GM23248 (cell line): ENCODE measurements around the gene PARL. TPM values are rescaled to one million over a fixed set of nuclear protein-coding genes. Genes with fewer than 3 reads are reported as not detected.

ENCODE experiments used
- DNase-seq: peaks from one replicate; pipeline ENCODE4 v3.0.0-alpha.2; 2015
- H2AFZ ChIP-seq: fragments of 200-600 bp; sonication (generic); 2 replicates; pipeline ENCODE4 v1.6.1; 2016; ENCODE audit warnings: antibody characterized with exemption
- H3F3A ChIP-seq: fragments of 200-600 bp; sonication (generic); 2 replicates; pipeline ENCODE4 v1.6.1; 2016; ENCODE audit warnings: mild to moderate bottlenecking, antibody characterized with exemption, mixed run types; ENCODE audit not compliant: insufficient read depth
- H3K27ac ChIP-seq: fragments of 200-600 bp; sonication (generic); 2 replicates; pipeline ENCODE4 v1.5.1; 2016; ENCODE audit warnings: mild to moderate bottlenecking
- H3K27me3 ChIP-seq: fragments of 200-600 bp; sonication (generic); replicated peaks from 2 replicates; pipeline ENCODE4 v1.6.1; 2016; ENCODE audit warnings: mild to moderate bottlenecking; ENCODE audit not compliant: insufficient read depth
- H3K36me3 ChIP-seq: fragments of 200-600 bp; sonication (generic); 2 replicates; pipeline ENCODE4 v1.6.1; 2016; ENCODE audit warnings: low read depth, mild to moderate bottlenecking
- H3K4me1 ChIP-seq: fragments of 200-600 bp; sonication (generic); 2 replicates; pipeline ENCODE4 v1.6.1; 2016; ENCODE audit warnings: mild to moderate bottlenecking; ENCODE audit not compliant: insufficient read depth
- H3K4me2 ChIP-seq: fragments of 200-600 bp; sonication (generic); one replicate; pipeline ENCODE4 v1.6.1; 2016; ENCODE audit warnings: mild to moderate bottlenecking; ENCODE audit not compliant: unreplicated experiment
- H3K4me3 ChIP-seq: fragments of 200-600 bp; sonication (generic); 2 replicates; pipeline ENCODE4 v1.5.1; 2016; ENCODE audit warnings: mild to moderate bottlenecking
- H3K79me2 ChIP-seq: fragments of 200-600 bp; sonication (generic); 2 replicates; pipeline ENCODE4 v1.6.1; 2016; ENCODE audit warnings: mild to moderate bottlenecking; ENCODE audit not compliant: insufficient read depth
- H3K9ac ChIP-seq: fragments of 200-600 bp; sonication (generic); 2 replicates; pipeline ENCODE4 v1.6.1; 2016; ENCODE audit warnings: mild to moderate bottlenecking
- H3K9me2 ChIP-seq: fragments of 200-600 bp; sonication (generic); 2 replicates; pipeline ENCODE4 v1.6.1; 2016; ENCODE audit warnings: mixed run types, mild to moderate bottlenecking, moderate library complexity; ENCODE audit not compliant: insufficient read depth
- H3K9me3 ChIP-seq: fragments of 200-600 bp; sonication (generic); one replicate; pipeline ENCODE4 v1.6.1; 2017; ENCODE audit warnings: low read depth
- H4K20me1 ChIP-seq: fragments of 200-600 bp; sonication (generic); 2 replicates; pipeline ENCODE4 v1.6.0; 2016; ENCODE audit not compliant: insufficient read depth
- EZH2 ChIP-seq: fragments of 200-600 bp; sonication (generic); IDR thresholded peaks from 2 replicates; pipeline ENCODE4 v1.6.1; 2018; ENCODE audit warnings: antibody characterized with exemption, mild to moderate bottlenecking; ENCODE audit not compliant: insufficient read depth, poor library complexity, severe bottlenecking
- EZH2phosphoT487 ChIP-seq: fragments of 200-600 bp; sonication (generic); IDR thresholded peaks from 2 replicates; pipeline ENCODE4 v1.6.1; 2018; ENCODE audit warnings: antibody characterized with exemption, moderate library complexity, mild to moderate bottlenecking, low read depth; ENCODE audit not compliant: insufficient read depth
- WGBS, 2 experiments: methylation state at CpG; one replicate each; pipeline ENCODE4 v1.1.6; 2015 to 2017; ENCODE audit warnings: low lambda C conversion rate in 2 of 2, low coverage in 1 of 2; ENCODE audit errors: missing lambda C conversion rate in 2 of 2; 5-methylcytosine and 5-hydroxymethylcytosine counted together
- in situ Hi-C: fragments of 300-500 bp; cut with MboI; formaldehyde crosslinking; loops from 2 replicates; pipeline ENCODE4 v1.15.0; 2020
- polyA plus RNA-seq: library from polyadenylated mRNA; unstranded; fragments of >200 nt; fragmentation: Nextera tagmentation; extraction: Ambion mirVana; gene quantifications from 2 replicates; pipeline ENCODE4 v1.2.1, GENCODE V29; 2016
- total RNA-seq: library from RNA; depleted of rRNA; stranded (reverse); fragments of >200 nt; shearing (Covaris generic); gene quantifications from 2 replicates; pipeline ENCODE4 v1.2.3, GENCODE V29; 2014

Gene PARL
- total and polyA plus RNA-seq, 2 experiments from 2014 or later, result 35.9 to 61.7 TPM

DNA sequence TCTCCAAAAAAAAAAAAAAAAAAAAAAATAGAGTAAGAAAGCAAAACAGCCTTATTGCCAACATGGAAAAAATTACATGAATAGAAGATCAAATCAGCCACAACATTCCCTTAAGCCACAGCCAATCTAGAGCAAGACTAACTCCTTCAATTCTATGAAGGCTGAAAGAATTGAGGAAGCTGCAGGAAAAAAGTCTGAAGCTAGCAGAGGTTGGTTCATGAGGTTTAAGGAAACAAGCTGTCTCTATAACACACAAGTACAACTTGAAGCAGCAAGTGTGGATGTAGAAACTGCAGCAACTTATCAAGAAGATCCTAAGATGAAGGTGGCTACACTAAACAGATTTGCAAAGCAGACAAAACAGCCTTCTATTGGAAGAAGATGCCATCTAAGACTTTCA lies 9.3 kb downstream of the PARL start:
- Histone ChIP-seq H2AFZ (no peak overlapping the region), H3K4me1 (no peaks in the 10 kb centered on the region), H3K36me3 (no peaks in the 10 kb centered on the region), H3K27me3 (no peaks in the 10 kb centered on the region), H3K4me2 (no peak overlapping the region), H3K4me3 (no peak overlapping the region), H3F3A (no peaks in the 10 kb centered on the region), H3K9me3 (no peaks in the 10 kb centered on the region), H3K79me2 (peaks cover 100% of the 10 kb centered on the region), H3K27ac (no peak overlapping the region), H4K20me1 (peaks cover 15% of the 10 kb centered on the region), H3K9ac (no peak overlapping the region), H3K9me2 (no peaks in the 10 kb centered on the region)
- no peak for DNase-seq
- in situ Hi-C loops, result no loop called here
- TF ChIP-seq EZH2 (no peak), EZH2phosphoT487 (no peak)

DNA sequence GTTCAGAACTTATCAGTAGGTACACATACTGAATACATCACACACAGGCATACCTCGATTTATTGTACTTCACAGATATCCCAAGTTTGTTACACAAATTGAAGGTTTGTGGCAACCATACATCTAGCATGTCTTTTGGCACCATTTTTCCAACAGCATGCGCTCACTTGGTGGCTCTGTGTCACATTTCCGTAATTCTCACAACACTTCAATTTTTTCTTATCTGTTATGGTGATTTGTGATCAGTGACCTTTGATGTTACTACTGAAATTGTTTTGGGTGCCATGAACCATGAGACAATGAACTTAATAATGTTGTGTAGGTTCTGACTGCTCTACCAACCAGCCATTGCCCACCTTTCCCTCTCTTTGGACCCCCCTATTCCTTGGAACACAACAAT lies 10.8 kb downstream of the PARL start:
- Histone ChIP-seq H3K9me2 (no peaks in the 10 kb centered on the region), H3K4me3 (no peak overlapping the region), H4K20me1 (peaks cover 16% of the 10 kb centered on the region), H3K4me2 (no peak overlapping the region), H3K27ac (no peak overlapping the region), H3F3A (no peaks in the 10 kb centered on the region), H3K9me3 (no peaks in the 10 kb centered on the region), H3K4me1 (no peaks in the 10 kb centered on the region), H3K79me2 (peaks cover 100% of the 10 kb centered on the region), H2AFZ (no peak overlapping the region), H3K36me3 (no peaks in the 10 kb centered on the region), H3K27me3 (no peaks in the 10 kb centered on the region), H3K9ac (no peak overlapping the region)
- DNase-seq, result no peak
- in situ Hi-C loops, result no loop called here
- 98 to 99% methylated on average over 3 of the region's 3 CpGs for WGBS, 2 experiments
- TF ChIP-seq EZH2phosphoT487 (no peak), EZH2 (no peak)

DNA sequence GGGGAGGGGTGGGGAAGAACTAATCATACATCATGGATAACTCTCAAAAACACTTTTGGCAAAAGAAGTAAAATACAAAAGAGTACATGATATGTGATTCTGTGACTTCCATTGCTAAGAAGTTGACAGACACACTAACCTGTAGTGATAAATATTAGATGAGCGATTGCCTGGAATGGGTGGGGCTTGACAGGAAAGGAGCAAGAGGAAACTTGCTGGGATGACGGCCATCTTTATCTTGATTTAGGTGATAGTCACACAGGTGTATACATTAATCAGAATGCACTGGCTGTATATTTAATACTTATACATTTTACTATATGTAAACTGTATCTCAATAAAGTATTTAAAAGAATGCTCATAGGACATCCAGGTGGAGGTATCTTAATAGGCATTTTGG lies 13.1 kb downstream of the PARL start:
- H3K4me3 ChIP-seq, result no peak overlapping the region
- no peaks in the 10 kb centered on the region for H3K9me2 ChIP-seq
- peaks cover 16% of the 10 kb centered on the region for H4K20me1 ChIP-seq
- no peak overlapping the region for H3K9ac ChIP-seq
- WGBS, 2 experiments, result 97% methylated on average over 2 of the region's 2 CpGs
- H3F3A ChIP-seq, result no peaks in the 10 kb centered on the region
- H3K27me3 ChIP-seq, result no peaks in the 10 kb centered on the region
- no peak overlapping the region for H3K4me2 ChIP-seq
- no peak overlapping the region for H3K27ac ChIP-seq
- H3K4me1 ChIP-seq, result no peaks in the 10 kb centered on the region
- H2AFZ ChIP-seq, result no peak overlapping the region
- 0 out of 2 replicates have a peak, but pooled peaks cover 3% of the 10 kb centered on the region for H3K36me3 ChIP-seq
- no peak for DNase-seq
- TF ChIP-seq EZH2phosphoT487, result no peak
- no peaks in the 10 kb centered on the region for H3K9me3 ChIP-seq
- in situ Hi-C loops, result no loop called here
- H3K79me2 ChIP-seq, result peaks cover 98% of the 10 kb centered on the region

DNA sequence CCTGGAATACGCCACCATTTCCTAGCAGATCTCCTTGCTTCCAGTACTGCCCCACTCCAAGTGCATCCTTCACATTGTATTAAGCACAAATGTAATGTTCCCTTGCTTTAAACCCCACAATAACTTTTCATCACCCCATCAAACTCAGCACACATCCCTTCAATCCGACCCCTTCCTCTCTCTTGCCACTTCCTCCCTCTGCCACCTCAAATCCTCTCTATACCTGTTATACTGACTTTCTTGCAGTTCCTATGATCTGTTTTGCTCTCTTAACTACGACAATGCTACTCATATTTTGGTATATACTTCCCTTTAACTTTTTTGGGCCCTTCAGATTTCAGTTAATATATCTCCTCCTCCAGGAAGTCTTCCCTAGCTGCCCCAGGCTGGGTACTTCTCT lies 14.1 kb downstream of the PARL start:
- in situ Hi-C loops, result no loop called here
- no peak overlapping the region for H3K4me3 ChIP-seq
- peaks cover 93% of the 10 kb centered on the region for H3K79me2 ChIP-seq
- WGBS, 2 experiments, result 95 to 97% methylated on average over 3 of the region's 3 CpGs
- 0 out of 2 replicates have a peak, but pooled peaks cover 10% of the 10 kb centered on the region for H3K36me3 ChIP-seq
- no peak overlapping the region for H2AFZ ChIP-seq
- H3K9me3 ChIP-seq, result no peaks in the 10 kb centered on the region
- no peaks in the 10 kb centered on the region for H3K9me2 ChIP-seq
- DNase-seq, result no peak
- H3K4me2 ChIP-seq, result no peak overlapping the region
- no peak for TF ChIP-seq EZH2
- no peak for TF ChIP-seq EZH2phosphoT487
- no peaks in the 10 kb centered on the region for H3K4me1 ChIP-seq
- H3K27me3 ChIP-seq, result no peaks in the 10 kb centered on the region
- H3F3A ChIP-seq, result no peaks in the 10 kb centered on the region
- no peak overlapping the region for H3K27ac ChIP-seq
- no peak overlapping the region for H3K9ac ChIP-seq
- peaks cover 13% of the 10 kb centered on the region; the same call in 1 of the 2 replicates for H4K20me1 ChIP-seq

DNA sequence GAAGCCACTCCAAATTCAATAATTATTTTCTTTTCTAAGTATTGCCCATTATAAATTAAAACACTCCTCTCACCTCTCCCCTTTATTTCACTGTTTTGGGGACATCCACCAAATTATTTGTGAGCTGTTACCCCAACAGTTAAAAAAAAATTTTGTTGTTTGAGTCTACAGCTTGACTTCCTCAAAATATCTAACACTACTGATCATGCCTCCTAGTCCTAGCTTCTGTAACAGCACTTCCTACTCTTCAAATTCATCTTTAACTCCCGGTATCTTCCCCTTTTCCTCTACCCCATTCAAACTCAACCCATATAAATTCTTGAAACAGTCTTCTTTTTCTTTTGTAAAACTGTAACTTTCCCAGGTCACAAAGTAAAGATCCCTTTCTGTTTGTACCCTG lies 15.9 kb downstream of the PARL start:
- 90 to 100% methylated on average over 1 of the region's 1 CpG for WGBS, 2 experiments
- Histone ChIP-seq H3K9ac (no peak overlapping the region), H3K36me3 (peaks cover 11% of the 10 kb centered on the region; the same call in 1 of the 2 replicates), H3K79me2 (peaks cover 75% of the 10 kb centered on the region), H3F3A (no peaks in the 10 kb centered on the region), H3K9me3 (no peaks in the 10 kb centered on the region), H3K9me2 (no peaks in the 10 kb centered on the region), H4K20me1 (peaks cover 13% of the 10 kb centered on the region; the same call in 1 of the 2 replicates), H3K27ac (no peak overlapping the region), H2AFZ (no peak overlapping the region), H3K4me2 (no peak overlapping the region), H3K4me1 (no peaks in the 10 kb centered on the region), H3K27me3 (no peaks in the 10 kb centered on the region), H3K4me3 (no peak overlapping the region)
- DNase-seq, result no peak
- TF ChIP-seq EZH2, result no peak
- TF ChIP-seq EZH2phosphoT487, result no peak
- in situ Hi-C loops, result no loop called here
